ENCODE measurements around the gene PLPP1. TPM values are rescaled to one million over a fixed set of nuclear protein-coding genes. Genes with fewer than 3 reads are reported as not detected.
A peak's percentile ranks its signal among the peaks of the same experiment; 100 is the strongest.

The PLPP1 gene
- total and polyA plus RNA-seq, 2 of the 13 experiments (the other 11 are each of a cell fraction or from before 2014, with no cell fraction given), result 7.3 to 12.1 TPM

DNA sequence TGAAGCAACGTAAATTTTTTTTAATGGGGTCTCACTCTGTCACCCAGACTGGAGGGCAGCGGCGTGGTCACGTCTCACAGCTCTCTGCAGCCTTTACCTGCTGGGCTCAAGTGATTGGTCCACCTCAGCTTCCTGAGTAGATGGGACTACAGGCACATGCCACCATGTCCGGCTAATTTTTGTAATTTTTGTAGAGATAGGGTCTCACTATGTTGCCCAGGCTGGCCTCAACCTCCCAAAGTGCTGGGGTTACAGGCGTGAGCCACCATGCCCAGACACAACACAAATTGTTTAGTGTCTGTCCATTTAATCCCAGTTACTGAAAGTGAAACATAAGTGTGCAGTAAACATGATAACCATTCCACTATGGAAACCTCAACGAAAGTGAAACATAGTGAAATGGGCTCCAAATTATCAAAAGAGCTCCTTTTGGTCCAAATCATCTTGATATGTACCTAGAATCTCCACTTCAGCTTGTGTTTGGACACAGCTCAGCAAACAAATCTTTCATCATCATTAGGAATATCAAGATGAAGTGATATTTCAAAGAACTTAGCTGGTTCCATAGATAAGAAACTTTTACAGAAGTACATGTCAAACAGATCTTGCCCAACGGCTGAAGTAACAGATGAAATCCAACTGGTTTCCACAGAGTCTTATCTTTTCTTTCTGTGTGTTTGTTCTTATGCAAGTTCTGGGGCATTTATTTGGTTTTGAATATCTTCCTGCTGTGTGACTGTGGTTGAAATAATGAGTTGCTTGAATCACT is 41.2 kb upstream of the PLPP1 start (continued):
- TF ChIP-seq, protein P1, sequence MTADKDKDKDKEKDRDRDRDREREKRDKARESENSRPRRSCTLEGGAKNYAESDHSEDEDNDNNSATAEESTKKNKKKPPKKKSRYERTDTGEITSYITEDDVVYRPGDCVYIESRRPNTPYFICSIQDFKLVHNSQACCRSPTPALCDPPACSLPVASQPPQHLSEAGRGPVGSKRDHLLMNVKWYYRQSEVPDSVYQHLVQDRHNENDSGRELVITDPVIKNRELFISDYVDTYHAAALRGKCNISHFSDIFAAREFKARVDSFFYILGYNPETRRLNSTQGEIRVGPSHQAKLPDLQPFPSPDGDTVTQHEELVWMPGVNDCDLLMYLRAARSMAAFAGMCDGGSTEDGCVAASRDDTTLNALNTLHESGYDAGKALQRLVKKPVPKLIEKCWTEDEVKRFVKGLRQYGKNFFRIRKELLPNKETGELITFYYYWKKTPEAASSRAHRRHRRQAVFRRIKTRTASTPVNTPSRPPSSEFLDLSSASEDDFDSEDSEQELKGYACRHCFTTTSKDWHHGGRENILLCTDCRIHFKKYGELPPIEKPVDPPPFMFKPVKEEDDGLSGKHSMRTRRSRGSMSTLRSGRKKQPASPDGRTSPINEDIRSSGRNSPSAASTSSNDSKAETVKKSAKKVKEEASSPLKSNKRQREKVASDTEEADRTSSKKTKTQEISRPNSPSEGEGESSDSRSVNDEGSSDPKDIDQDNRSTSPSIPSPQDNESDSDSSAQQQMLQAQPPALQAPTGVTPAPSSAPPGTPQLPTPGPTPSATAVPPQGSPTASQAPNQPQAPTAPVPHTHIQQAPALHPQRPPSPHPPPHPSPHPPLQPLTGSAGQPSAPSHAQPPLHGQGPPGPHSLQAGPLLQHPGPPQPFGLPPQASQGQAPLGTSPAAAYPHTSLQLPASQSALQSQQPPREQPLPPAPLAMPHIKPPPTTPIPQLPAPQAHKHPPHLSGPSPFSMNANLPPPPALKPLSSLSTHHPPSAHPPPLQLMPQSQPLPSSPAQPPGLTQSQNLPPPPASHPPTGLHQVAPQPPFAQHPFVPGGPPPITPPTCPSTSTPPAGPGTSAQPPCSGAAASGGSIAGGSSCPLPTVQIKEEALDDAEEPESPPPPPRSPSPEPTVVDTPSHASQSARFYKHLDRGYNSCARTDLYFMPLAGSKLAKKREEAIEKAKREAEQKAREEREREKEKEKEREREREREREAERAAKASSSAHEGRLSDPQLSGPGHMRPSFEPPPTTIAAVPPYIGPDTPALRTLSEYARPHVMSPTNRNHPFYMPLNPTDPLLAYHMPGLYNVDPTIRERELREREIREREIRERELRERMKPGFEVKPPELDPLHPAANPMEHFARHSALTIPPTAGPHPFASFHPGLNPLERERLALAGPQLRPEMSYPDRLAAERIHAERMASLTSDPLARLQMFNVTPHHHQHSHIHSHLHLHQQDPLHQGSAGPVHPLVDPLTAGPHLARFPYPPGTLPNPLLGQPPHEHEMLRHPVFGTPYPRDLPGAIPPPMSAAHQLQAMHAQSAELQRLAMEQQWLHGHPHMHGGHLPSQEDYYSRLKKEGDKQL (CRISPR knock-in tag; IDR thresholded peaks at IDR 0.05; ENCODE audit: low read depth), result peak; percentile 49; the same call in 1 of the 2 replicates
- TF ChIP-seq ZC3H4 (CRISPR knock-in tag; IDR thresholded peaks at IDR 0.05; ENCODE audit: borderline replicate concordance), result no peak
- TF ChIP-seq CEBPG (CRISPR knock-in tag; IDR thresholded peaks at IDR 0.05), result peak; percentile 60
- no peak for TF ChIP-seq HOXA9 (CRISPR knock-in tag; IDR thresholded peaks at IDR 0.05; ENCODE audit: borderline replicate concordance)
- TF ChIP-seq GFI1 (CRISPR knock-in tag; IDR thresholded peaks at IDR 0.05; ENCODE audit: borderline replicate concordance), result no peak
- TF ChIP-seq ZNF878 (CRISPR knock-in tag; IDR thresholded peaks at IDR 0.05), result no peak
- TF ChIP-seq SIX1 (CRISPR knock-in tag; IDR thresholded peaks at IDR 0.05; ENCODE audit: borderline replicate concordance), result no peak
- no peak for TF ChIP-seq ZBTB4 (CRISPR knock-in tag; IDR thresholded peaks at IDR 0.05; ENCODE audit: borderline replicate concordance)
- no peak for TF ChIP-seq GZF1 (CRISPR knock-in tag; IDR thresholded peaks at IDR 0.05)
- no peak for TF ChIP-seq THYN1 (CRISPR knock-in tag; IDR thresholded peaks at IDR 0.05; ENCODE audit: borderline replicate concordance, low read depth)
- TF ChIP-seq CEBPB (IDR thresholded peaks at IDR 0.05; ENCODE audit: borderline replicate concordance, low read depth, low read length), result peak; percentile 75
- TF ChIP-seq ZNF280D (CRISPR knock-in tag; IDR thresholded peaks at IDR 0.05), result no peak
- TF ChIP-seq, protein P2, sequence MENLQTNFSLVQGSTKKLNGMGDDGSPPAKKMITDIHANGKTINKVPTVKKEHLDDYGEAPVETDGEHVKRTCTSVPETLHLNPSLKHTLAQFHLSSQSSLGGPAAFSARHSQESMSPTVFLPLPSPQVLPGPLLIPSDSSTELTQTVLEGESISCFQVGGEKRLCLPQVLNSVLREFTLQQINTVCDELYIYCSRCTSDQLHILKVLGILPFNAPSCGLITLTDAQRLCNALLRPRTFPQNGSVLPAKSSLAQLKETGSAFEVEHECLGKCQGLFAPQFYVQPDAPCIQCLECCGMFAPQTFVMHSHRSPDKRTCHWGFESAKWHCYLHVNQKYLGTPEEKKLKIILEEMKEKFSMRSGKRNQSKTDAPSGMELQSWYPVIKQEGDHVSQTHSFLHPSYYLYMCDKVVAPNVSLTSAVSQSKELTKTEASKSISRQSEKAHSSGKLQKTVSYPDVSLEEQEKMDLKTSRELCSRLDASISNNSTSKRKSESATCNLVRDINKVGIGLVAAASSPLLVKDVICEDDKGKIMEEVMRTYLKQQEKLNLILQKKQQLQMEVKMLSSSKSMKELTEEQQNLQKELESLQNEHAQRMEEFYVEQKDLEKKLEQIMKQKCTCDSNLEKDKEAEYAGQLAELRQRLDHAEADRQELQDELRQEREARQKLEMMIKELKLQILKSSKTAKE (CRISPR knock-in tag; IDR thresholded peaks at IDR 0.05; ENCODE audit: borderline replicate concordance), result no peak
- TF ChIP-seq ZNF776 (CRISPR knock-in tag; IDR thresholded peaks at IDR 0.05), result no peak

Data from HepG2 (cell line).